NT2/D1 (cell line): ENCODE results near the gene SRSF8.

ENCODE experiments used
- SUZ12 ChIP-seq: IDR thresholded peaks from 2 replicates; pipeline ENCODE4 v1.6.1; 2011; ENCODE audit not compliant: insufficient read length, insufficient read depth; ENCODE audit errors: extremely low read depth
- YY1 ChIP-seq: IDR thresholded peaks from 2 replicates; pipeline ENCODE4 v1.6.1; 2011; ENCODE audit not compliant: insufficient read length, insufficient read depth
- ZNF274 ChIP-seq: IDR thresholded peaks from 2 replicates; pipeline ENCODE4 v1.6.1; 2011; ENCODE audit warnings: mild to moderate bottlenecking, low read depth, low read length

DNA sequence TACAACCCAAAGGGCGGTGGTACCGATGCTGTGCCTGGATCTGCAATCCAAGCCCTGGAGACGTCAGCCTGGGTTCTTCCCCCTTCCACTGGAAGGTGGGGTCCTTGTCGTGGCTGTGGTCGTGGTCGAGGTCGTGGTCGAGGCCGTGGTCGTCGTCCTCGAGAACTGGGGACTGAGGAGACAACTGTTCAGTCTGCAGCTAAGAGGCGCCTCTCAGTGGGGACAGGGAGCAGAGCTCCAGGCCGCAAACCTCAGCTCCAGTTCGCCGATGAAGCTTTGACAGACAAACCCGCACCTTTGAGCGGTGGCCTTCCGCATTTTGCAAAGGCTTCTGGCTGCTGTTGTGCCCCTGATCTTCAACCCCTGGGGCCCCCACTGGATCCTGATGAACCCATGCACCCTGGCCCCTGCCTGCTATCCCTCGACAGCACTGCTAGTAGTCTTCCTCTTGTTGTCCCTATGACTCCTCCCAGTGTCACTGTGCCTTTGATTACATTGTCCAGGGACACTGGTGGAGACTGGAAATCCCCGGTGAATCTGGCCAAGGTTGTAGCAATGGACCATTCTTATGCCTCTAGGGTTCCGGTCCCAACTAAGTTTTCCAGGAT, 16.0 kb upstream of the SRSF8 start:
- no peak for TF ChIP-seq YY1
- TF ChIP-seq SUZ12 = no peak
- no peak for TF ChIP-seq ZNF274
